HUES6 (cell line): Measurements from ENCODE around the gene GKN1.

Source experiments
- H3K27ac ChIP-seq: 2 replicates; pipeline ENCODE4 v1.7.0; 2013; ENCODE audit warnings: low read depth, mild to moderate bottlenecking, low read length, inconsistent platforms
- H3K27me3 ChIP-seq: 2 replicates; pipeline ENCODE4 v1.6.1; 2013; ENCODE audit warnings: low read length; ENCODE audit not compliant: control insufficient read depth, insufficient read depth
- H3K36me3 ChIP-seq: 2 replicates; pipeline ENCODE4 v1.6.1; 2013; ENCODE audit warnings: low read length; ENCODE audit not compliant: control insufficient read depth, insufficient read depth
- H3K4me1 ChIP-seq: 2 replicates; pipeline ENCODE4 v1.6.1; 2013; ENCODE audit warnings: low read length; ENCODE audit not compliant: control insufficient read depth, insufficient read depth
- H3K4me3 ChIP-seq: 2 replicates; pipeline ENCODE4 v1.5.1; 2013; ENCODE audit warnings: low read depth, low read length
- H3K9ac ChIP-seq: one replicate; pipeline ENCODE4 v1.6.1; 2013; ENCODE audit warnings: mild to moderate bottlenecking, low read length
- H3K9me3 ChIP-seq: 2 replicates; pipeline ENCODE4 v1.6.1; 2013; ENCODE audit warnings: low read depth, low read length; ENCODE audit not compliant: control insufficient read depth, insufficient read depth

Gene GKN1

DNA sequence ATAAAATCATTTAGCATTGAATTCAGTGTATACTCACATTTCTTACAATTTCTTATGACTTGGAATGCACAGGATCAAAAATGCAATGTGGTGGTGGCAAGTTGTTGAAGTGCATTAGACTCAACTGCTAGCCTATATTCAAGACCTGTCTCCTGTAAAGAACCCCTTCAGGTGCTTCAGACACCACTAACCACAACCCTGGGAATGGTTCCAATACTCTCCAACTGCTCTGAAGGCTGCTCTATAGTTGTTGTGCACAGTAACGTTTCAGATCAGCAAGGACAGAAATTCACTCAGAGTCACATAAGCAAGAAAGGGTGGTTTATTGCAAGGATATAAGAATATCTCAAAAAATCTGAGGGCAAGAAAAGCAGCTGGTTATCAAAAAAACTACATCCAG is 6.5 kb downstream of the GKN1 start:
- no peak overlapping the region for H3K9ac ChIP-seq
- no peak overlapping the region for H3K27ac ChIP-seq
- H3K36me3 ChIP-seq: no peaks in the 10 kb centered on the region
- H3K4me3 ChIP-seq: no peak overlapping the region
- H3K9me3 ChIP-seq: no peaks in the 10 kb centered on the region
- H3K27me3 ChIP-seq: no peaks in the 10 kb centered on the region
- H3K4me1 ChIP-seq: no peaks in the 10 kb centered on the region

DNA sequence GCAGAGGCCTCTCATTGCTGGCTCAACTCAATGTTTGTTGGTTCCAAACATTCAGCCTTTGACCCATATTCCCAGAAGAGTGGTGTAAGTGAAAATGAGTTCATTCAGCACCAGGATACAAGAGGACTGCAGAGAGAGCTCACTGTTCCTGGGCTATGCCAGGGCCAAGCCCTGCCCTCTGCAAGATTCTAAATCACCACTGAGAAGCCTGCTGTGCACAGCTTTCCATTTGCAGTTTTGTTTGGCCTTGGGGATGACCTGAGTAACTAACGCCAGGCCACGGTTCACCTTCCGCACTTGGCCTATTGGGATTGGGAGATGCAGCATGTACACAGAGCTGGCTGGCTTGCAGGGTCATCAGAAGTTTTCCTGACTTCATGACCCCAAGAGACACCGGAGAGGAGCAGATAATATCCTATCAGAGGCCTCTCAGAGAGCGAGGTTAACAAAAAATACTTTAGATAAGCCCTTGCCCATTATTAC is 12.6 kb downstream of the GKN1 start:
- no peaks in the 10 kb centered on the region for H3K9me3 ChIP-seq
- H3K4me3 ChIP-seq: no peak overlapping the region
- no peak overlapping the region for H3K9ac ChIP-seq
- H3K4me1 ChIP-seq: no peaks in the 10 kb centered on the region
- H3K36me3 ChIP-seq: no peaks in the 10 kb centered on the region
- H3K27ac ChIP-seq: no peak overlapping the region
- no peaks in the 10 kb centered on the region for H3K27me3 ChIP-seq

- Histone ChIP-seq H3K27ac (no peak overlapping the region), H3K27me3 (no peaks in the 10 kb centered on the region), H3K9ac (no peak overlapping the region), H3K9me3 (no peaks in the 10 kb centered on the region), H3K4me1 (no peaks in the 10 kb centered on the region), H3K36me3 (no peaks in the 10 kb centered on the region), H3K4me3 (no peak overlapping the region)
Measured at GRCh38 chr2:68989035-68989434, 14.6 kb downstream of the GKN1 start.

- no peak overlapping the region for H3K4me3 ChIP-seq
- no peak overlapping the region for H3K27ac ChIP-seq
- H3K36me3 ChIP-seq: no peaks in the 10 kb centered on the region
- H3K9ac ChIP-seq: no peak overlapping the region
- H3K9me3 ChIP-seq: no peaks in the 10 kb centered on the region
- H3K4me1 ChIP-seq: no peaks in the 10 kb centered on the region
- no peaks in the 10 kb centered on the region for H3K27me3 ChIP-seq
Measured at GRCh38 chr2:68992341-68992740, 17.9 kb downstream of the GKN1 start.

- Histone ChIP-seq H3K27ac (no peak overlapping the region), H3K27me3 (no peaks in the 10 kb centered on the region), H3K9ac (no peak overlapping the region), H3K36me3 (no peaks in the 10 kb centered on the region), H3K9me3 (no peaks in the 10 kb centered on the region), H3K4me1 (no peaks in the 10 kb centered on the region), H3K4me3 (no peak overlapping the region)
Measured at GRCh38 chr2:68992933-68993332, 18.5 kb downstream of the GKN1 start.

DNA sequence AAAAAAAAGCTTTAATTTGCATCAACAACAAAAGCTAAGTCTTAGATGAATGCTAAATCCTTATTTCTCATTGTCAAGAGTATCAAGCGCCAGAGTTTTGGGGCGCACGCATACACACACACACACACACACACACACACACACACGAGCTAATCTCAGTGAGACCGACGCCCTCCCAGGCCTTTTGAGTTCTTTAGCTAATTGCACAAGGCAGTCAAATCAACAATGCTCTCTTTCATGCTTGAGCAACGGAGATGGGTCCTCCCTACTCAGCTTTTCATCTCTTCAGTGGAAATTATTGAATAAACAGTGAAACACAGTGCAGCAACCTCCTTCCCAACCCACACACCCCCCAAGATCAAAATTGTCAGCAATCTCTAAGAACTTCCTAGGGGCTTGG is 19.2 kb downstream of the GKN1 start:
- H3K27ac ChIP-seq: no peak overlapping the region
- no peaks in the 10 kb centered on the region for H3K27me3 ChIP-seq
- H3K9me3 ChIP-seq: no peaks in the 10 kb centered on the region
- no peak overlapping the region for H3K9ac ChIP-seq
- no peak overlapping the region for H3K4me3 ChIP-seq
- no peaks in the 10 kb centered on the region for H3K4me1 ChIP-seq
- H3K36me3 ChIP-seq: no peaks in the 10 kb centered on the region

DNA sequence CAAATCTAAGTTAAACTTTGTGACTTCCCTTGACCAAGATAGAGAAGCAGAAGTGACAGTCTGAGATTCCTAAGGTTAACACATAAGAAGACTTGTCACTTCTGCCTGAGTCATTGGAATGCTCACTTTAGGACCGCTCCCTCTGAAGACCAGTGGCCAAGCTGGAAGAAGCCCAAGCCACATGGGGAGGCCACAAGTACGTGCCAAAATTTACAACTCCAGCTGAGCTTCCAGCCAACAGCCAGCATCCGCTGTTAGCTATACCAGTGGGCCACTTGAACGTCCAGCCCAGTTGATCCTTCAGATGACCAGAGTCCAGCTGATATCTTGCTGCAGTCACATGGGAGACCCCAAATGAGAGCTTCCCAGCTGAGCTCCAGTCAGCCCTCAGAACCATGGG is 20.4 kb downstream of the GKN1 start:
- no peak overlapping the region for H3K27ac ChIP-seq
- no peaks in the 10 kb centered on the region for H3K27me3 ChIP-seq
- H3K9me3 ChIP-seq: no peaks in the 10 kb centered on the region
- no peaks in the 10 kb centered on the region for H3K36me3 ChIP-seq
- no peak overlapping the region for H3K4me3 ChIP-seq
- H3K9ac ChIP-seq: no peak overlapping the region
- no peaks in the 10 kb centered on the region for H3K4me1 ChIP-seq

- Histone ChIP-seq H3K9ac (no peak overlapping the region), H3K27ac (no peak overlapping the region), H3K27me3 (no peaks in the 10 kb centered on the region), H3K4me3 (no peak overlapping the region), H3K4me1 (no peaks in the 10 kb centered on the region), H3K9me3 (no peaks in the 10 kb centered on the region), H3K36me3 (no peaks in the 10 kb centered on the region)
Measured at GRCh38 chr2:68995916-68996315, 21.5 kb downstream of the GKN1 start.

DNA sequence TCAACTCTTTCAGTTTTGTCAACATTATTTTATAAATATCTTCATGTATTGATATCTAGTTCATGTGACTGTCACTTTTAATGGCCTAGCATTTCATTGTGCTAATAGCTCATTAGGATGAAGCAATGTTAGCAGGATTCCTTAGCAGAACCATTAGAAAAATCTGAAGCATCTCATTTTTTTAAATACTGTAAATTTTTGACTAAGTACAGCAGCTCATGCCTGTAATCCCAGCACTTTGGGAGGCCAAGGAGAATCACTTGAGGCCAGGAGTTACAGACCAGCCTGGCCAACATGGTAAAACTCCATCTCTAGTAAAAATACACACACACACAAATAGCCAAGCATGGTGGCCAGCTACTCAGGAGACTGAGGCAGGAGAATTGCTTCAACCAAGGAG is 23.0 kb downstream of the GKN1 start:
- no peak overlapping the region for H3K27ac ChIP-seq
- H3K4me3 ChIP-seq: no peak overlapping the region
- peaks cover 4% of the 10 kb centered on the region; the same call in 1 of the 2 replicates for H3K9me3 ChIP-seq
- H3K9ac ChIP-seq: no peak overlapping the region
- H3K27me3 ChIP-seq: no peaks in the 10 kb centered on the region
- H3K36me3 ChIP-seq: no peaks in the 10 kb centered on the region
- no peaks in the 10 kb centered on the region for H3K4me1 ChIP-seq

DNA sequence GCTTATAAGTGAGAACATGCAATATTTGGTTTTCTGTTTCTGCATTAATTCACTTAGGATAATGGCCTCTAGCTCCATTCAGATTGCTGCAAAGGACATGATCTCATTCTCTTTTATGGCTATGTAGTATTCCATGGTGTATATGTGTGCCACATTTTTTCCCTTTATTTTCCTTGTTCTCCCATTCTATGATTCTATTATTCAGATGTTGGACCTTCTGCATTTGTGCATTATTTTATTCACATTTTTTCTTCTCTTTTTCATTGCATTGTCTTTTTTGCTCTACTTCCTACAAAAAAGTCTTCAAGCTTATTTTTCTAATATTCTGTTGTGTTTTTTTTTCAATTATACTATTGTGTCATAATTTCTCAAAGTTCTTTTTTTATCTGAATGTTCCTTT is 27.4 kb downstream of the GKN1 start:
- H3K36me3 ChIP-seq: no peaks in the 10 kb centered on the region
- H3K4me3 ChIP-seq: no peak overlapping the region
- no peak overlapping the region for H3K27ac ChIP-seq
- H3K9ac ChIP-seq: no peak overlapping the region
- H3K4me1 ChIP-seq: no peaks in the 10 kb centered on the region
- H3K27me3 ChIP-seq: no peaks in the 10 kb centered on the region
- peaks cover 8% of the 10 kb centered on the region for H3K9me3 ChIP-seq

GRCh38 chr2:69003731-69004130 is 29.3 kb downstream of the GKN1 start:
- Histone ChIP-seq H3K36me3 (no peaks in the 10 kb centered on the region), H3K27ac (no peak overlapping the region), H3K27me3 (no peaks in the 10 kb centered on the region), H3K9ac (no peak overlapping the region), H3K4me1 (no peaks in the 10 kb centered on the region), H3K4me3 (no peak overlapping the region), H3K9me3 (peaks cover 8% of the 10 kb centered on the region)

DNA sequence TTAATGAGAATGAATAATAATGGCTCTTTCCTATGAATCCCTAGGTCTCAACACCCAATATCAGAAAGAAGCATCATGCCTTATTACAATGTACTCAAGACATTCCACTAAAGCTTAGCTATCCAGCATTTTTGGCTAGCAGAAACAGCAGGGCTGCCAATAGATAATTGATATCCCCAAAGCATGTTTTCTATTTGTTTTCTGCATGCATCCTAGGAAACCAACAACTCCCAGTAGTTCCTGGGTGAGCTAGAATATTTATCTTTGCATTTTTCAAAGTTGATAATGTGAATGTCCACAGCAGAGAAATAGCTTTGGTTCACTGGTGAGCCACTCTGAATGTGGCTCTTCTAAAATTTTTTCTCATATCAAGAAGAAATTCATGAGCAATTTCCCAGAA is 32.7 kb downstream of the GKN1 start:
- Histone ChIP-seq H3K4me3 (no peak overlapping the region), H3K27me3 (0 out of 2 replicates have a peak, but pooled peaks cover 2% of the 10 kb centered on the region), H3K9ac (no peak overlapping the region), H3K9me3 (peaks cover 4% of the 10 kb centered on the region; the same call in 1 of the 2 replicates), H3K36me3 (no peaks in the 10 kb centered on the region), H3K27ac (no peak overlapping the region), H3K4me1 (peaks cover 10% of the 10 kb centered on the region; the same call in 1 of the 2 replicates)
